ENCODE data around the gene DYNC1H1. TPM values are rescaled to one million over a fixed set of nuclear protein-coding genes. Genes with fewer than 3 reads are reported as not detected.

The DYNC1H1 gene
- total and polyA plus RNA-seq, 2 of the 13 experiments (the other 11 are each of a cell fraction or from before 2014, with no cell fraction given): 74.4 to 239 TPM

GRCh38 chr14:101961011-101961721 is 3.2 kb upstream of the DYNC1H1 start (continued):
- TF ChIP-seq KLF9 (CRISPR knock-in tag; IDR thresholded peaks at IDR 0.05; ENCODE audit: low read depth) (no peak), FOXA3 (CRISPR knock-in tag; IDR thresholded peaks at IDR 0.05) (no peak), MXD1 (CRISPR knock-in tag; IDR thresholded peaks at IDR 0.05) (0 out of 2 replicates have a peak, but pooled peaks have one; percentile 49), NRL (CRISPR knock-in tag; IDR thresholded peaks at IDR 0.05; ENCODE audit: borderline replicate concordance) (no peak), ZNF160 (CRISPR knock-in tag; IDR thresholded peaks at IDR 0.05) (no peak), ZNF34 (CRISPR knock-in tag; IDR thresholded peaks at IDR 0.05; ENCODE audit: borderline replicate concordance) (no peak), ELF3 (CRISPR knock-in tag; IDR thresholded peaks at IDR 0.05) (peak; percentile 41), PAX8 (CRISPR knock-in tag; IDR thresholded peaks at IDR 0.05; ENCODE audit: borderline replicate concordance) (no peak), MYC (CRISPR knock-in tag; IDR thresholded peaks at IDR 0.05; ENCODE audit: borderline replicate concordance) (peak; percentile 87), ZNF841 (CRISPR knock-in tag; IDR thresholded peaks at IDR 0.05; ENCODE audit: borderline replicate concordance) (no peak), ZNF839 (CRISPR knock-in tag; IDR thresholded peaks at IDR 0.05; ENCODE audit: borderline replicate concordance) (no peak), RARG (CRISPR knock-in tag; IDR thresholded peaks at IDR 0.05; ENCODE audit: low read depth) (no peak), MAFG (CRISPR knock-in tag; IDR thresholded peaks at IDR 0.05) (no peak), ZNF589 (CRISPR knock-in tag; conservative IDR thresholded peaks at IDR 0.05) (no peak), ZNF816 (CRISPR knock-in tag; IDR thresholded peaks at IDR 0.05; ENCODE audit: borderline replicate concordance) (no peak), ZHX2 (IDR thresholded peaks at IDR 0.05; ENCODE audit: low read depth) (no peak), ZHX2 (CRISPR knock-in tag; IDR thresholded peaks at IDR 0.05; ENCODE audit: borderline replicate concordance) (no peak), ZNF619 (CRISPR knock-in tag; IDR thresholded peaks at IDR 0.05) (no peak), JDP2 (CRISPR knock-in tag; IDR thresholded peaks at IDR 0.05; ENCODE audit: borderline replicate concordance) (no peak), JUN (CRISPR knock-in tag; IDR thresholded peaks at IDR 0.05) (no peak), ZBTB25 (CRISPR knock-in tag; IDR thresholded peaks at IDR 0.05) (0 out of 2 replicates have a peak, but pooled peaks have one; percentile 21)
